H9 (cell line): ENCODE measurements around the gene MGAT4C. TPM values are rescaled to one million over a fixed set of nuclear protein-coding genes. Genes with fewer than 3 reads are reported as not detected.

ENCODE experiments used
- DNase-seq: peaks from one replicate; pipeline ENCODE4 v3.0.0-alpha.2; 2017
- H2AFZ ChIP-seq: one replicate; pipeline ENCODE4 v1.6.1; 2013; ENCODE audit warnings: mild to moderate bottlenecking, low read length, control low read depth, moderate library complexity
- H2AK5ac ChIP-seq: 2 replicates; pipeline ENCODE4 v1.6.1; 2013; ENCODE audit warnings: low read length, control low read depth, mixed read lengths; ENCODE audit not compliant: insufficient read length
- H2BK120ac ChIP-seq: one replicate; pipeline ENCODE4 v1.6.1; 2013; ENCODE audit warnings: low read depth, mild to moderate bottlenecking, low read length, control low read depth, inconsistent platforms; ENCODE audit not compliant: poor library complexity, severe bottlenecking
- H2BK12ac ChIP-seq: 2 replicates; pipeline ENCODE4 v1.6.1; 2013; ENCODE audit warnings: low read length, control low read depth, mixed read lengths, low read depth; ENCODE audit not compliant: insufficient read length
- H2BK15ac ChIP-seq: 2 replicates; pipeline ENCODE4 v1.6.1; 2013; ENCODE audit warnings: low read depth, low read length, control low read depth
- H2BK20ac ChIP-seq: one replicate; pipeline ENCODE4 v1.6.1; 2013; ENCODE audit warnings: low read depth, mild to moderate bottlenecking, low read length, control low read depth, inconsistent platforms; ENCODE audit not compliant: poor library complexity, severe bottlenecking
- H2BK5ac ChIP-seq: 2 replicates; pipeline ENCODE4 v1.6.1; 2013; ENCODE audit warnings: low read length, control low read depth, mixed read lengths; ENCODE audit not compliant: insufficient read length
- H3K14ac ChIP-seq: 2 replicates; pipeline ENCODE4 v1.6.1; 2013; ENCODE audit warnings: low read length, control low read depth; ENCODE audit not compliant: insufficient read depth
- H3K18ac ChIP-seq: 2 replicates; pipeline ENCODE4 v1.6.1; 2013; ENCODE audit warnings: low read depth, mild to moderate bottlenecking, mixed read lengths, low read length, control low read depth; ENCODE audit not compliant: insufficient read length
- H3K23ac ChIP-seq: 2 replicates; pipeline ENCODE4 v1.6.1; 2013; ENCODE audit warnings: low read length, control low read depth, mixed read lengths, low read depth; ENCODE audit not compliant: insufficient read length
- H3K23me2 ChIP-seq: 2 replicates; pipeline ENCODE4 v1.6.1; 2013; ENCODE audit warnings: low read depth, mild to moderate bottlenecking, mixed read lengths, low read length, control low read depth; ENCODE audit not compliant: insufficient read length, poor library complexity, severe bottlenecking
- H3K27ac ChIP-seq: 2 replicates; pipeline ENCODE4 v1.5.1; 2013; ENCODE audit warnings: low read length, control low read depth, mixed read lengths, low read depth; ENCODE audit not compliant: insufficient read length
- H3K27me3 ChIP-seq: 2 replicates; pipeline ENCODE4 v1.6.1; 2013; ENCODE audit warnings: low read length, control low read depth, inconsistent platforms; ENCODE audit not compliant: insufficient read depth
- H3K4ac ChIP-seq: 2 replicates; pipeline ENCODE4 v1.6.1; 2013; ENCODE audit warnings: low read depth, mild to moderate bottlenecking, control low read depth, inconsistent platforms, low read length, moderate library complexity
- H3K4me1 ChIP-seq: 2 replicates; pipeline ENCODE4 v1.6.1; 2013; ENCODE audit warnings: low read length, control low read depth, inconsistent platforms; ENCODE audit not compliant: insufficient read depth
- H3K4me2 ChIP-seq: 2 replicates; pipeline ENCODE4 v1.6.1; 2013; ENCODE audit warnings: low read length, control low read depth, mixed read lengths; ENCODE audit not compliant: insufficient read length, insufficient read depth
- H3K56ac ChIP-seq: 2 replicates; pipeline ENCODE4 v1.6.1; 2013; ENCODE audit warnings: low read depth, mild to moderate bottlenecking, mixed read lengths, low read length, control low read depth; ENCODE audit not compliant: insufficient read length
- H3K79me1 ChIP-seq: 2 replicates; pipeline ENCODE4 v1.6.1; 2013; ENCODE audit warnings: low read depth, mild to moderate bottlenecking, moderate library complexity, low read length, control low read depth, inconsistent platforms; ENCODE audit not compliant: insufficient read depth, poor library complexity, severe bottlenecking
- H3K79me2 ChIP-seq: 2 replicates; pipeline ENCODE4 v1.6.1; 2013; ENCODE audit warnings: low read length, control low read depth, inconsistent platforms; ENCODE audit not compliant: insufficient read depth
- H3K9ac ChIP-seq: 2 replicates; pipeline ENCODE4 v1.6.1; 2013; ENCODE audit warnings: low read length, control low read depth, mixed read lengths; ENCODE audit not compliant: insufficient read length; ENCODE audit errors: extremely low read depth
- H3K9me3 ChIP-seq: one replicate; pipeline ENCODE4 v1.6.1; 2013; ENCODE audit warnings: low read depth, low read length, inconsistent platforms; ENCODE audit not compliant: control insufficient read depth
- H3T11ph ChIP-seq: one replicate; pipeline ENCODE4 v1.6.1; 2013; ENCODE audit warnings: mild to moderate bottlenecking, low read length, control low read depth, inconsistent platforms
- H4K20me1 ChIP-seq: one replicate; pipeline ENCODE4 v1.6.1; 2013; ENCODE audit not compliant: control insufficient read depth, insufficient read length, insufficient read depth
- H4K5ac ChIP-seq: 2 replicates; pipeline ENCODE4 v1.6.1; 2013; ENCODE audit warnings: low read depth, mild to moderate bottlenecking, mixed read lengths, low read length, control low read depth; ENCODE audit not compliant: insufficient read length
- H4K8ac ChIP-seq: replicated peaks from 2 replicates; pipeline ENCODE4 v1.6.1; 2013; ENCODE audit warnings: low read length, control low read depth, mixed read lengths, low read depth; ENCODE audit not compliant: insufficient read length
- H4K91ac ChIP-seq: 2 replicates; pipeline ENCODE4 v1.6.1; 2013; ENCODE audit warnings: low read depth, mild to moderate bottlenecking, moderate library complexity, mixed read lengths, low read length, control low read depth; ENCODE audit not compliant: insufficient read length
- H3K27ac Mint-ChIP-seq, 3 experiments: 2 replicates in 2 of 3; 3 replicates in 1 of 3; pipeline ENCODE4 v1.8.0; 2020 to 2021; ENCODE audit warnings: mixed read lengths in 3 of 3, mild to moderate bottlenecking in 1 of 3, moderate library complexity in 1 of 3
- H3K27me3 Mint-ChIP-seq: 2 replicates; pipeline ENCODE4 v1.8.0; 2021; ENCODE audit warnings: low read depth, mild to moderate bottlenecking, moderate library complexity, mixed read lengths
- H3K36me3 Mint-ChIP-seq, 3 experiments: 2 replicates in 2 of 3; 3 replicates in 1 of 3; pipeline ENCODE4 v1.8.0; 2020 to 2021; ENCODE audit warnings: low read depth in 3 of 3, mixed read lengths in 3 of 3; ENCODE audit not compliant: insufficient read depth in 1 of 3
- H3K4me1 Mint-ChIP-seq, 2 experiments: 2 replicates each; pipeline ENCODE4 v1.8.0; 2020; ENCODE audit warnings: mixed read lengths in 2 of 2
- H3K4me3 Mint-ChIP-seq, 2 experiments: 2 replicates in 1 of 2; 3 replicates in 1 of 2; pipeline ENCODE4 v1.8.0; 2020 to 2021; ENCODE audit warnings: mild to moderate bottlenecking in 2 of 2, mixed read lengths in 2 of 2, moderate library complexity in 1 of 2
- H3K9me3 Mint-ChIP-seq, 2 experiments: 2 replicates in 1 of 2; 3 replicates in 1 of 2; pipeline ENCODE4 v1.8.0; 2020; ENCODE audit warnings: mild to moderate bottlenecking in 2 of 2, mixed read lengths in 2 of 2, moderate library complexity in 1 of 2
- WGBS: extraction: QIAGEN DNeasy Blood & Tissue Kit; methylation state at CpG from one replicate; pipeline ENCODE4 v1.1.7; 2013; ENCODE audit warnings: missing lambda C conversion rate, low lambda C conversion rate, mixed read lengths; ENCODE audit not compliant: insufficient read length; ENCODE audit errors: extremely low coverage; 5-methylcytosine and 5-hydroxymethylcytosine counted together
- total RNA-seq: library from RNA; stranded (reverse); gene quantifications from 2 replicates; pipeline ENCODE4 v1.2.1, GENCODE V29; 2021
- TF ChIP-seq, protein P1 (sequence below): fragments of 200-600 bp; sonication (generic); conservative IDR thresholded peaks from 3 replicates; pipeline ENCODE4 v1.8.0; 2021; ENCODE audit warnings: antibody characterized with exemption, mild to moderate bottlenecking

MGAT4C gene
- total RNA-seq, 1 experiment from 2014 or later: 1.3 TPM

DNA sequence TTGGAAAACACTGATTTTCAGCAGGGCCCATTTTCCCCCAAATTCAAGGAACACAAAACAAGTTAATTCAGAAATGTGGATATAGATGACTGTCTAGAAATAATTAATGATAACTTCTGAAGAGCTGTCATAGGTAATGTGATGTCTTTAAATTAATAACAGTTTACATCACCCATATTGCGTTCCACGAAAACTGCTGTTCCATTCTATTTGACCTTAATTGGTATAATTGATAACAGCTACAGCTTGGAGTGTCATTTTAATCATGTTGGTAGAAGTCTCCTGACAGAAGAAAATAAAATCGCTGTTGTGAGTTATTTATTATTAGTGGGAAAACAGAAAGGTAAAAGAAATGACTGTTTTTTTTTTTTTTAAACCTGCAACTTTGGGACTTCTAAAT is 36.3 kb upstream of the MGAT4C start:
- no peaks in the 10 kb centered on the region for H3K9me3 ChIP-seq
- DNase-seq: no peak
- Mint-ChIP-seq H3K27ac (no peak overlapping the region), H3K9me3 (peaks cover 4% of the 10 kb centered on the region in 2 experiments; a peak in 2 of 5 replicates), H3K36me3 (peaks cover 14 to 24% (median 20%) of the 10 kb centered on the region in 3 experiments), H3K27me3 (no peaks in the 10 kb centered on the region), H3K4me3 (no peak overlapping the region), H3K4me1 (no peaks in the 10 kb centered on the region)
- H4K8ac ChIP-seq: no peak overlapping the region
- H2BK12ac ChIP-seq: no peak overlapping the region
- no peaks in the 10 kb centered on the region for H3K79me1 ChIP-seq
- H2BK120ac ChIP-seq: no peak overlapping the region
- TF ChIP-seq, protein P1, sequence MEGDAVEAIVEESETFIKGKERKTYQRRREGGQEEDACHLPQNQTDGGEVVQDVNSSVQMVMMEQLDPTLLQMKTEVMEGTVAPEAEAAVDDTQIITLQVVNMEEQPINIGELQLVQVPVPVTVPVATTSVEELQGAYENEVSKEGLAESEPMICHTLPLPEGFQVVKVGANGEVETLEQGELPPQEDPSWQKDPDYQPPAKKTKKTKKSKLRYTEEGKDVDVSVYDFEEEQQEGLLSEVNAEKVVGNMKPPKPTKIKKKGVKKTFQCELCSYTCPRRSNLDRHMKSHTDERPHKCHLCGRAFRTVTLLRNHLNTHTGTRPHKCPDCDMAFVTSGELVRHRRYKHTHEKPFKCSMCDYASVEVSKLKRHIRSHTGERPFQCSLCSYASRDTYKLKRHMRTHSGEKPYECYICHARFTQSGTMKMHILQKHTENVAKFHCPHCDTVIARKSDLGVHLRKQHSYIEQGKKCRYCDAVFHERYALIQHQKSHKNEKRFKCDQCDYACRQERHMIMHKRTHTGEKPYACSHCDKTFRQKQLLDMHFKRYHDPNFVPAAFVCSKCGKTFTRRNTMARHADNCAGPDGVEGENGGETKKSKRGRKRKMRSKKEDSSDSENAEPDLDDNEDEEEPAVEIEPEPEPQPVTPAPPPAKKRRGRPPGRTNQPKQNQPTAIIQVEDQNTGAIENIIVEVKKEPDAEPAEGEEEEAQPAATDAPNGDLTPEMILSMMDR: no peak
- no peak overlapping the region for H2BK15ac ChIP-seq
- no peaks in the 10 kb centered on the region for H4K20me1 ChIP-seq
- no peak overlapping the region for H3K23ac ChIP-seq
- H3T11ph ChIP-seq: no peak overlapping the region
- no peak overlapping the region for H3K4me2 ChIP-seq
- H3K4me1 ChIP-seq: no peaks in the 10 kb centered on the region
- H3K27me3 ChIP-seq: no peaks in the 10 kb centered on the region
- no peak overlapping the region for H3K18ac ChIP-seq
- no peaks in the 10 kb centered on the region for H3K23me2 ChIP-seq
- H2BK5ac ChIP-seq: no peak overlapping the region
- no peak overlapping the region for H3K56ac ChIP-seq
- no peak overlapping the region for H2BK20ac ChIP-seq
- no peak overlapping the region for H3K14ac ChIP-seq
- H3K9ac ChIP-seq: no peak overlapping the region
- no peaks in the 10 kb centered on the region for H3K79me2 ChIP-seq
- no peak overlapping the region for H2AFZ ChIP-seq
- H4K91ac ChIP-seq: no peak overlapping the region
- no peak overlapping the region for H4K5ac ChIP-seq
- WGBS: no CpG with 5 or more reads among the region's 3 CpGs
- no peak overlapping the region for H2AK5ac ChIP-seq
- no peak overlapping the region for H3K27ac ChIP-seq
- no peak overlapping the region for H3K4ac ChIP-seq
